NCI-H774 (cell line): ENCODE data around the gene FOXRED2.
"Not testable (repeated sequence)": the region's sequence is repeated elsewhere in the genome, so short reads cannot be mapped to it uniquely, and the experiment has no call there.

Experiments
- DNase-seq: peaks from one replicate; lab custom pipeline; 2025; lab: John Stamatoyannopoulos, UW

FOXRED2 gene

GRCh38 chr22:36469094-36469710, 37.6 kb downstream of the FOXRED2 start:
- DNase-seq: no peak

- DNase-seq: no peak
Observed at GRCh38 chr22:36467946-36468345, 38.9 kb downstream of the FOXRED2 start.

- no peak for DNase-seq
Observed at GRCh38 chr22:36467042-36467810, 39.6 kb downstream of the FOXRED2 start.

DNA sequence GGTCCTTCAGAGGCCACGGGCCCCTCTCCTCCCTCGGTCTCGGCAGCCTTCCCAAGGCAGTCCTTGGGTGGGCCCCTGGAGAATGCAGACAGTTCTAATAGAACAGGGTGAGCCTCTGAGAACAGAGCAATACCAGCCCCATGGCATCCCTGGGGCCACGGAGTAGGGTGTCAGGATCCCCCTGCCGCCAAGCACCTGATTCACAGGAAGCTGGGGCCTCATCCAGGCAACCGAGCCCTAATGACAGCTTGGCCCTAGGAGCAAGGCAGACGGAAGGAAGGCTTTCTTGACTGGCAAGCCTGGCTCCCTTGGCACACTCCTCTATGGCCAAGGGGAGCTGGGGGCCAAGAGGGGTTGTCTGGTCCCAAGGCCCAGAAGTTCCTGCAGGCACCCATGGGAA, 40.6 kb downstream of the FOXRED2 start:
- DNase-seq: no peak

- DNase-seq: no peak
Observed at GRCh38 chr22:36465232-36466021, 41.4 kb downstream of the FOXRED2 start.

DNA sequence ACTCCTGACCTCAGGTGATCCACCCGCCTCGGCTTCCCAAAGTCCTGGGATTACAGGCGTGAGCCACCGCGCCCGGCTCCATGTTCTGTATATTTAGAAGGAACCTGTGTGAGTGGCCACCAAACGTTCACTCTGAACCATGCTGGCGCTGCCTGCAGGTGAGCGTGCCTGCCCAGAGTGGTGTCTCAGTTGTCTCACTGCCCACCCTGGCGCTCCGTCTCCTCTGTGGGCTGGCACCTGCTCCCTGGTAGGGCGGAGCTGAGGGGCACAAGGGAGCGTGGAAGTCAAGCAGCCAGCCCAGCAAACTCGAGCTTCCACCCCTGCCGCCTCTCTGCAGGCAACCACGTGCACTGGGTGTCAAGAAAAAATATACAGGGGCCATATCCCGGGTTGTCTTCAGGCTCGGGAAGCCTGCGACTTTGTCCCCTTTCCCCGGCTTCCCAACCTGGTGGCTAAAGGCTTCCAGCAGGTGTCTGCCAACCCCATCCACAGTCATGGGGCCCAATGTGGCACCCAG, 42.1 kb downstream of the FOXRED2 start:
- no peak for DNase-seq

DNA sequence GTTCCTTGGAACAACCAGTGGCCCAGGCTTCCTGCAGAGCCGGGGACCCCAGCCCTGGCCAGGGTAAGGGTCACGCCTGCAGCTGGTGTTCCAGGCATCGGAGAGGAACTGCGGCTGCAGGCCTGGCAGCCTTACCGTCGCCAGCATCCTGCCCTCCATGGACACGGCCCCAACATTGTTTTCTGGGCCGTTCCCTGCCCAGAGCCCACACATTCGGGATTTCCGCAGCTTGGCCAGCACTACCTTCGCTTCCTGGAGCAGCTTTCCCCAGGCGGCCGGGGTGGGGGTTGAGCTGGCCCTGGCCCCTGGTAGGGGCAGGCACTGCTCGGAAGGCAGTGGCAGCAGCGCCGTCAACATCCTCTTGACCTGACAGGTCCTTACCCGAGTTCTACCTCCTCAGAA, 43.1 kb downstream of the FOXRED2 start:
- DNase-seq: no peak

GRCh38 chr22:36461665-36462649, 44.9 kb downstream of the FOXRED2 start:
- no peak for DNase-seq

DNA sequence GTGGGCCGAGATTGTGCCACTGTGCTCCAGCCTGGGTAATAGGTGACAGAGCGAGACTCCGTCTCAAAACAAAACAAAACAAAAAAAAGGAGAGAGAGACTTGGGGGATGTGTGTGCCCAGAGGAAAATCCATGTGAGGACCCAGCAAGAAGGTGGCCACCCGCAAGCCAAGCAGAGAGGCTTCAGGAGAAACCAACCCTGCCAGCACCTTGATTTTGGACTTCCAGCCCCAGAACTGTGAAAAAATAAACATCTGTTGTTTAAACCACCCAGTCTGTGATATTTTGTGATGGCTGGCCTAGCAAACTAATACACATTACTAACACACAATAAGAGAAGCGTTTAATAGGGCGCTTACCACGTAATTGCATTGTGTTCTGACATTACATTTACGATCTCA, 46.6 kb downstream of the FOXRED2 start:
- DNase-seq: no peak

GRCh38 chr22:36457688-36458450, 49.0 kb downstream of the FOXRED2 start:
- DNase-seq: no peak

- DNase-seq: no peak
Observed at GRCh38 chr22:36456464-36456845, 50.4 kb downstream of the FOXRED2 start.

DNA sequence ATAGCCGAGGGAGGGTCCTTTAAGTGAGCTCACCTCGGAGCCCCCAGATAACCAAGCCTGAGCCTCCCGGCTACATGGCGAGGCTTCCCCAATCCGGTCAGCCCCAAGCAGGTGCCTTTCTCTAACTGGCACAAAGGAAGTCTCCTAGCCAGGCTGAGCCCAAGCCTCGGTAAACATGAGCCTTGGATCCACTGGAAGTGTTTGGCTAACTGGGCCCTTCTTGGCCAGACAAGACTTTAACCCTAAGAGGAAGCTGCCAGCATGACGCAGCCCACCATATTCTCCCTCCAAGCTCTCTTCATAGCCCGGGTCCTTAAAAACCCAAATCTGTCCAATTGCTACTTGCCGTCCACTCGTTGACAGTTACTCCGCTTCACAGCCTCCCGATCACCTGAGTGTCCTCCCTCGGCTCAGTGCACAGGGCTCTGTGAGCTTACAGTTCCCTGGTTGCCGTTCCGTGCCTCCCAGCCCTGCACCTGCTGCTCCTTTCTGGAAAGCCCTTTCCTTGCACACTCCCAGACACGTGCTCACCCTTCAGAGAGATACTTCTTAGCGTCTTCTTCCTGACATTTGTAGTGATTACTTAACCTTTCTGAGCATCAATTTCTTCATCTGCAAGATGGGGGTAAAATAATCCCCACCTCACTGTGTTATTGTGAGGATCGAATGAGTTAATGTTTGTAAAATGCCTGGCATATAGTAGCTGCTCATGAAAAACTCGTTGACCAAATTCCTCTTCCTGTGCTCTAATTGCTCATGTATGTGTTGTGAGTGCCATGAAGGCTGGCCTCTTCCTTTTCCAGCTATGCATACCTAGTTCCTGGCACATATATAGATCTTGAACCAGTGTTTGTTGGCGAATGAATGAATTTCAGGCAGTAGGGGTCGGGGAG, 51.0 kb downstream of the FOXRED2 start:
- DNase-seq: no peak

DNA sequence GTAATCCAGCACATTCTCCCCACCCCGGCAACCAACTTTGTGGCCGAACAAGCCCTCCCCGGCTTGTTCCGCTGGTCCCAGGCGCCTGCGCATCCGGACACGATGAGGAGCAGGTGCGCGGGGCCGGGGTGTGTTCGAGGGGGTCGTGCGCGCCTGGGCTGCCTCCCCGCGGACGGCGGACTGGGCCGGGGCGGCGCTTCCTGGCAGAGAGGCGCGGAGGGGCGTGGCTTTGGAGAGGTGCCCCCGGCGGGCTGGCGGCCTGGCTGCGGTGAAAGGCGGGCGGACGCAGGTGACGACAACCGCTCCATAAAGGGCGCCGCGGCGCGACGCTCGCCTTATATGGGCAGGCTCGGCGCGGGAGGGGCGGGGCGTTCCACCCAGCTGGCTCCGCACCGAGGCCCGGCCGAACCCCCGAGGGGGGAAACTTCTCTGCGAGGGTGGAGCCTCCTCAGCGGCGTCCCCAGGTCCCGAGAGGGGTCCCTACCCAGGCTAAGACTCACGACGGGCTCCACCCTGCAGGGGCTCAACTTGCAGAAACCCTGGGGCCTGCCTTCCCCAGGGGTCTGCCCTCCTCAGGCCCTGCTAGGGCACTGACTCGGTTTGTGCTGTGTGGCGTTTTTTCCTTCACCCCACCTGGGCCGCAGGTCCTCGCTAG, 51.8 kb downstream of the FOXRED2 start:
- peak; percentile 82 for DNase-seq

DNA sequence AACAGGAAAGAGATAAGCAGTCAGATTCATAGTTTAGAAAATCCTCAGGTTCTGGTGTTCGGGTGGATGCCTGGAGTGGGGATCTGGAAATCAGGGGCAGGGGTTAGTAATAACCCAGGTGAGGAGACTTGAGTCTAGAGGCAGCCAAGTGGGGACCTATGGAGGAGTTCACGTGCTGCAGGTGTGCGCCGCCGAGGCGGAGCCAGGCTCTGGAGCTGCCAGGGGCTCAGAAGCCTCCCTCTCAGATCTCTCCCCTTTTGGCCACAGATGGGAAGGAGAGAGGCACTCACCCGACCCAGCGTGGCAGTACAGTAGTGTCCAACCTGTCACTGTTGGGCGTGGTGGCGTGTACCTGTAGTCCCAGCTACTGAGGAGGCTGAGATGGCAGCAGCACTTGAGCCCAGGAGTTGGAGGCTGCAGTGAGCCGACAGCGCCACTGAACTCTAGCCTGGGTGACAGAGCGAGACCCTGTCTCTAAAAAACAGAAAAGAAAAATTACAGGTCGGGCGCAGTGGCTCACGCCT, 52.9 kb downstream of the FOXRED2 start:
- DNase-seq: no peak

GRCh38 chr22:36452978-36453607, 53.7 kb downstream of the FOXRED2 start:
- not testable (repeated sequence) for DNase-seq

DNA sequence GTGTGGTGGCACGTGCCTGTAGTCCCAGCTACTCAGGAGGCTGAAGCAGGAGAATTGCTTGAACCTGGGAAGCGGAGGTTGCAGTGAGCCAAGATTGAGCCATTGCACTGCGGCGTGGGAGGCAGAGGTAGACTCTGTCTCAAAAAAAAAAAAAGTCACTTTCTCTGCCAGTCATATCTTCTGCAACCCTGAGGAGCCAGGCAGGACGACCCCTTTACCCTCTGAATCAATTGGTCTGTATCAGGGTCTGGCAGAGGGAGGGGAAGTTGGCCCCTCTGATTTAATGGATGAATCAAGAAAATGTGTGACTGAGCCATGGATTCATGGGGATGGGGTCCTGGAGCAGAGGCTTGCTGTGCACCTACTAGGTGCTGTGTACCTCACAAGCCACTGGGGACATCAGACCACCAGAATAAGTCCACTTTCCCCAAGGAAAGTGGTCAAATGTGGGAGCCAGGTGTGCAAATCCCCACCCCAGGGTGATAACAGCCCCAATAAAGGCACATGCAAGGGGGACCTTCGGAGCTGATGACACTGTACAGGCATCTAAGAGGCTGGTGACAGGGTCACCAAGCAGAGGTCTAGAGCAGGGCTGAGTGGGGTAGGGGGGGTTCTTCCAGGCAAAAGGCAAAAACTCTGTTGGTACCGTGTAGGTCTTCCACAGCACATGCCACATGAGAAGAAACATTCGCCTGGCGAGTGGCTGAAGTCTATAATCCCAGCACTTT, 54.4 kb downstream of the FOXRED2 start:
- no peak for DNase-seq

GRCh38 chr22:36450923-36451322, 55.9 kb downstream of the FOXRED2 start:
- not testable (repeated sequence) for DNase-seq
